Activated CD4-positive, alpha-beta T cell treated with anti-CD3 and anti-CD28 coated beads, Interleukin-2, amount 10 ng/mL, durations not matched to agents 24 days and 14 days (primary cell): ENCODE data around the gene TMEM18. TPM values are rescaled to one million over a fixed set of nuclear protein-coding genes. Genes with fewer than 3 reads are reported as not detected.

Experiments
- DNase-seq: peaks from one replicate; pipeline ENCODE4 v3.0.0; 2022
- H3K27ac Mint-ChIP-seq: one replicate; pipeline ENCODE4 v1.8.0; 2022; ENCODE audit warnings: mild to moderate bottlenecking, mixed read lengths
- H3K27me3 Mint-ChIP-seq: one replicate; pipeline ENCODE4 v1.8.0; 2022; ENCODE audit warnings: mixed read lengths
- H3K36me3 Mint-ChIP-seq: one replicate; pipeline ENCODE4 v1.8.0; 2022; ENCODE audit warnings: low read depth, mild to moderate bottlenecking, mixed read lengths
- H3K4me1 Mint-ChIP-seq: one replicate; pipeline ENCODE4 v1.8.0; 2021; ENCODE audit warnings: mixed read lengths
- H3K4me3 Mint-ChIP-seq: one replicate; pipeline ENCODE4 v1.8.0; 2022; ENCODE audit warnings: mild to moderate bottlenecking, moderate library complexity, mixed read lengths
- H3K9me3 Mint-ChIP-seq: one replicate; pipeline ENCODE4 v1.8.0; 2021; ENCODE audit warnings: mixed read lengths
- intact Hi-C: fragments of 100-400 bp; cut with micrococcal nuclease; formaldehyde crosslinking; loops from one replicate; pipeline ENCODE4 v1.15.1; 2023
- total RNA-seq: library from RNA; stranded (reverse); gene quantifications from 2 replicates; pipeline ENCODE4 v1.2.3, GENCODE V29; 2022

The TMEM18 gene
- total RNA-seq, 1 donor from 2014 or later, result 21.5 TPM

DNA sequence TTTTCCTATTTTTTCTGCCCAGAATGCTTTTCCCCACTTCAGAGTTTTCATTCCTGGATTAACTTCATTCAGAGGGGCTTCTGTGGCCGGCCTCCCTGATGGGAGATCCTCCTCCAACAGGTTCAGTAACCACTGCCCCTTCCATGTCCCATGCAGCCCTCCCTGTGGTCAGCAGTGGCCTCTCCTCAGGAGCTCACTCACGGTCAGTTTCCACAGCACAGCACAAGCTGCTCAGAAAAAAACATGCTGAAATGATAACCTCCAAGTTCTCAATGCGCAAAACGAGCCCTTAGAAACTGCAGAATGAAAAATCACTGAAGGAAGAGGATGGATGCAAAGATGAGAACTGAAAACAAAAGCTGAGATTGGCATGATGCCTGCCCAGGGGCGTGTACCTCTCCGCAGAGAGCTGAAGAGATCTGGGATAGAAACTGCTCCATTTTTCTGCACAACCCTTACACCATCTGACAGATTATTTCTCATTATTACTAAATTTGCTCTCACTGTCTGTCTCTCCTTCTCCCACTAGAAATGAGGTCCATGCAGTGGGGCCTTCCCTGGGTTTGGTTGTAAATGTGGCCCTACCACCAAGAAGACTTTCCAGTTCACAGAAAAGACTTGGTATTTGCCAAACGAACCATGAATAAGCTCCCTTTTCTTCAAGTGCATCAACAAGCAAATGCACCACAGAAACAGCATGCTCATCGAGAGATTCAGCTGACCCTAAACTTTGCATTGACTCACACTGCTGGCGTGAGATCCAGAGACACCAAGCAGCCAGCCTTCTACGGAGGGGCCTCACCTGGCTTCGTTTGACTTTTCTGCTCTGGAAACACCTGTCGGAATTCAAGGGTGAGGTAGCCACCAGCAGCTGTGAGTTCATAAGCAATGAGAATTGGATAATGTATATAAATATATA, 51.5 kb downstream of the TMEM18 start:
- Mint-ChIP-seq H3K27me3 (no peaks in the 10 kb centered on the region), H3K36me3 (no peaks in the 10 kb centered on the region), H3K27ac (no peak overlapping the region), H3K4me3 (no peak overlapping the region), H3K9me3 (no peaks in the 10 kb centered on the region), H3K4me1 (no peaks in the 10 kb centered on the region)
- no peak for DNase-seq
- intact Hi-C loops, result no loop called here

DNA sequence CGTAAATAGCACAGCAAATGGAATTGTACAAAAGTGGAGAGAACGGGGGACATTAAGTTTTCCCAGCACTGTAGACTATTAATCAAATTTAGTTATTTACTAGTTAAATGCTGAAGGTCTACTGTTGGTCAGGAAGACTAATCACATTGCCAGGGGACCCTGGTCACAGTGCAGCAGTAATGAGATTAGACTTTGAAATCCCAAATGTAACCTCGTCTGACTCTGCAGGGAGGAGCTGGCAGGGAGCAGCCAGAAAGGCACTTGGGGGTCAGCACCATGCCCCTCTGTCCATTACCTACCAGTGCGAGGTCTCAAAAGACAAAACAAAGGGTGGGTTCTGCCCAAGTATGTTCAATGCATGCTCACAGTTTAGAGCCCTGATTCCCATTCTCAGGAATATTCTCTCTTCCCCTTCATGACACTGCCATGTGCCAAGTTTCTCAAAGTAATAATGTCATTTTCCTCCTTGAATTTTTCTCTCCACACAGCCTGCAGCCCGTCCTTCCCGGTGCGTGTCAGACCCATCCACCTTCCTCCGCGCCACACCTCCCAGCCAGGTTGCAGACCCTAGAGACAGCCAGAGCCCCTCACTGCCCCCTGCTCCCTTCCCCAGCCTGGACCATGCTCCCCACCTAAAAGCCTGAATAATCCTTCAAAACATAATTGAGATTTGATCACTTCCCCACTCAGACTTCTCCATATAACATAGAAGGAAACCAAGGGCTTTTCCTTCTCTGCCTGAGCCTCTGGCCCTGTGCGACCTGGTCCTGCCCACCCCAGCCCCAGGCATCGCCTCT, 52.5 kb downstream of the TMEM18 start:
- intact Hi-C loops, result no loop called here
- no peaks in the 10 kb centered on the region for H3K36me3 Mint-ChIP-seq
- H3K9me3 Mint-ChIP-seq, result no peaks in the 10 kb centered on the region
- H3K27me3 Mint-ChIP-seq, result no peaks in the 10 kb centered on the region
- no peak overlapping the region for H3K4me3 Mint-ChIP-seq
- peak; percentile 40 for DNase-seq
- H3K4me1 Mint-ChIP-seq, result no peaks in the 10 kb centered on the region
- H3K27ac Mint-ChIP-seq, result no peak overlapping the region

DNA sequence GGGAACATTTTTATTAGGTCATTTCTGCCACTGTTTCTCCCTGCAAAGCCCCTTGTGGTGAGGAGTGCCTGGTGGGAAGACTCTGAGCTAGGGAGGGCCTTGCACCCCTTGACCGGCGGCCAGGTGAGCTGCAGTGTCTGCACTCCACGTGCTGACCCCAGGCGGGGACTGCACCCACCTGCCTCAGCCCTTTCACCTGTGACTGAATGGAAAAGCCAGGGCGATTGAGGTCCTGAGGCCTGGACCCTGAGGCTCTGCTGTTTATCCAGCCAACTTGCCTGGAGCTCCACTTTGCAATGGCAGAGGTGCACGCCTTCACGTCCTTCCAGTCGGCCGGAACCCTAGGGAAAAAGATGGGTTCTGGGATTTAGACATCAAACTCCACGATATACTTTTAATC, 53.1 kb downstream of the TMEM18 start:
- Mint-ChIP-seq H3K27me3 (no peaks in the 10 kb centered on the region), H3K4me3 (no peak overlapping the region), H3K9me3 (no peaks in the 10 kb centered on the region), H3K36me3 (no peaks in the 10 kb centered on the region), H3K27ac (no peak overlapping the region), H3K4me1 (no peaks in the 10 kb centered on the region)
- intact Hi-C loops, result no loop called here
- DNase-seq, result no peak

DNA sequence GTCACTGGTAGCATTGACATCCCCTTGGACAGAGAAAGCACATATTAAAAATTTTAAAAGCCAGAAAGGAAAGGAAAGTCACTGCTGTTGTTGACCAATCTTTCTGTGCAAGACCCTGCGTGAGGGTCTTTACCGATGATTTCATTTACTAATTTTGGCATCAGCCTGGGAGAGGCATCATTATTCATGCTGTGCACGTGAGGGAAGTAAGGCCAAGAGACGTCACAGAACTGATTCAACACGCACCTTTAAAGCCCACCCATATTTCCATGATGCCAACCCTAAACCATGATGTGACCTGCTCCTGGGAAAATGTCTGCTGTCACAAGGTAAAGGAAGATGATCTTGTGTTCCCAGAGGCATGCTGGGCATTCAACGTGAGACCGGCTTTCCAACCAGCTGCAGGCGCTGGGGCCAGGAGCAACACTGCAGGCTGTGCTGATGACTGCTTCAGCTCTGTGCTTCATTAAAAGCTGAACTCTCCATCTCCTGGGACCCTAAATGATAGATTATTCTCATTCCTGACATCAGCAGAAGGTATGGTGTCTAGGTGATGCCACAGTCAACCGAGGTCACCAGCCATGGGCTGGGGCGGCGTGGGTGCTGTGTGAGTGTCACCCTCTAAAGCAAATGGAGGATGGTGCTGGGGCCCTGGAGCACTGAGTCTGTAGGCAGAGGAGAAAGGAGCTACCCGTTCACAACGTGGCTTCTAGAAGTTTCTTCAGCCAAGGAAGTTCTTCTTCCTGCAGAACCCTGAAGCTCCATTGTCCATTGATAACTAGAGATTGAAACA, 53.9 kb downstream of the TMEM18 start:
- no peak overlapping the region for H3K4me3 Mint-ChIP-seq
- H3K9me3 Mint-ChIP-seq, result no peaks in the 10 kb centered on the region
- H3K4me1 Mint-ChIP-seq, result no peaks in the 10 kb centered on the region
- H3K36me3 Mint-ChIP-seq, result no peaks in the 10 kb centered on the region
- H3K27me3 Mint-ChIP-seq, result no peaks in the 10 kb centered on the region
- intact Hi-C loops, result no loop called here
- H3K27ac Mint-ChIP-seq, result no peak overlapping the region
- DNase-seq, result no peak

- intact Hi-C loops, result no loop called here
Measured at GRCh38 chr2:622357-622756, 54.8 kb downstream of the TMEM18 start.

DNA sequence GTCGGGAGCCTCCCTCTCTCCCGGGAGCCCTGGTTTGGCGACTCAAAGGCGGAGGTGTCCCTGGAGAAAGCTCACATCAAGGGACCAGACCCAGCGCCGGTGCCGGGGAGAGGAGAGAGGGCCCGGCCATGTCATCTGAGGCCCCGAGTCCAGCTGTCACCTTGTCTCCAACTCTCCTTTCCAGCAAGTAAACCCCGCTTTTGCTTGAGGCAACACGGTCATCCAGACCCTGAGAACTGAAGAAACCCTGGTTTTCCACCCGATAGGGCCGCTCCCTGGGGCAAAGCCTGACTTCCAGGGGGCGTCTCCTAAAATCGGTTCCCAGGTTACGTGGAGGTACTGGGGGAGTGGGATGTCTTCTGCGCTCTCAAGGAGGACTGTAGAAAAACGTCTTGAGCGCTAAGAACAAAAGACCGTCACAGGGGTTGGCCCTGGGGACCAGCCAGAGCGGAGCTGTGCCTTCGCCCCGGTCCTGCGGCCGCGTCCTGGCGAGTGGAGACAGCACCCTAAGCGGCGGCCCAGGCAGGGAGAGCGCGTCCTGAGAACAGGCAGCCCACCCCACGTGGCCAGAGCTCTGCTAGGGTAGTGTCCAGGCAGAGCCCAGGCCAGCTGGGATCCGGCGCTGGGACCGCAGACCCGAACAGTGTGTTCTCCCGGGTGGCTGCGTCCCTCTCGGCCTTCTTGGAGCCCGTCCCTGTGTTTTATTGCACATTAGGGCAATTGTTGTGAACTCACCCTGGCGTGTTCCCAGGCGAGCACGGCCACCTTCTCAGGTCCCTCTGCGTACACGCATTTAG, 55.7 kb downstream of the TMEM18 start:
- DNase-seq, result peak; percentile 41
- intact Hi-C loops, result no loop called here

More at GRCh38 chr2:622357-622756, 54.8 kb downstream of the TMEM18 start:
- no peak overlapping the region for H3K27ac Mint-ChIP-seq
- no peak overlapping the region for H3K4me3 Mint-ChIP-seq
- H3K36me3 Mint-ChIP-seq, result no peaks in the 10 kb centered on the region
- no peaks in the 10 kb centered on the region for H3K4me1 Mint-ChIP-seq
- peak; percentile 29 for DNase-seq
- no peaks in the 10 kb centered on the region for H3K27me3 Mint-ChIP-seq
- H3K9me3 Mint-ChIP-seq, result no peaks in the 10 kb centered on the region

DNA sequence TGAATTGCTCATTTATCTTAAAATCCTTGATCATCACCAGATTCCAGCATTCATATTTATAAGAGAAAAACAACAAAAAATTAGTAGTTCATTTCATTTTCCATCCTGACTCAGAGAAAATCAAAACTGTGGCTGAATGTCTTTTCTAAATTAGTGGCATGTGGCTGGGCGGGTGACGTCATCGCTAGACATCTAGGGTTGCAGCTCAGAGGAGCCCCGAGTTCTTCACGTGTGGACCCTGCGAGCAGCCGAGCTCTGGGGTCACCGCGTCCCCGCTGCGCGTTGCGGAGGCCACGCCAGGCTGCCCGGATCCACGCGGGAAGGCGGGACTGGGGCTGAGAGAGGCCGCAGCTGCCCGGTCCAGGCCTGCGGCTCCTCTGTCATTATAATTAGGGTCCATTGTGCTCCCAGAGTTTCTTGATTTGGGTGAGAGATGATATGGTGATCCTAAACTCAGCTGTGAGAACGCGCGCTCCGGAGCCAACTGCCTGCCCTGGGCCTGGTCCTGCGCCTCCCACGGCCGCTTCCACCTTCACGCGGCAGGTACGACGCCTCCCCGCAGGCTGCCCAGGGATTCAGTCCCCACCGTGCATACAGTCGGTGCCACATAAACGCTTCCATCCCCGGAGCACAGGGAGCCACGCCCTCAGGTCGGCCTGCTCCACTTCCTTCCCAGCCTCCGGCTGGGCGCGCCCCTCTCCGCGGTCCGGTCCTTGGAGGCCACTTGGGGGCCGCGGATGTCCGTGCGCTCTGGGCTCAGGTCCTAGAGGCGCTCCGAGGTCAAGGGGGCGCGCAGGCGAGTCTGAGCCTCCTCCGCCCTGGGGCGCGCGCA, 56.5 kb downstream of the TMEM18 start:
- Mint-ChIP-seq H3K27me3 (no peaks in the 10 kb centered on the region), H3K27ac (no peak overlapping the region), H3K9me3 (no peaks in the 10 kb centered on the region), H3K4me3 (no peak overlapping the region), H3K36me3 (no peaks in the 10 kb centered on the region), H3K4me1 (no peaks in the 10 kb centered on the region)
- intact Hi-C loops, result no loop called here
- DNase-seq, result peak; percentile 37

More for the DNA sequence above, 55.7 kb downstream of the TMEM18 start:
- no peaks in the 10 kb centered on the region for H3K36me3 Mint-ChIP-seq
- H3K4me1 Mint-ChIP-seq, result no peaks in the 10 kb centered on the region
- H3K27me3 Mint-ChIP-seq, result no peaks in the 10 kb centered on the region
- H3K4me3 Mint-ChIP-seq, result no peak overlapping the region
- no peaks in the 10 kb centered on the region for H3K9me3 Mint-ChIP-seq
- no peak overlapping the region for H3K27ac Mint-ChIP-seq

- H3K9me3 Mint-ChIP-seq, result no peaks in the 10 kb centered on the region
- intact Hi-C loops, result no loop called here
- H3K27ac Mint-ChIP-seq, result no peak overlapping the region
- no peaks in the 10 kb centered on the region for H3K36me3 Mint-ChIP-seq
- no peak for DNase-seq
- H3K4me3 Mint-ChIP-seq, result no peak overlapping the region
- H3K27me3 Mint-ChIP-seq, result no peaks in the 10 kb centered on the region
- no peaks in the 10 kb centered on the region for H3K4me1 Mint-ChIP-seq
Measured at GRCh38 chr2:620004-620403, 57.2 kb downstream of the TMEM18 start.

GRCh38 chr2:618422-618990, 58.7 kb downstream of the TMEM18 start:
- no peaks in the 10 kb centered on the region for H3K36me3 Mint-ChIP-seq
- intact Hi-C loops, result no loop called here
- no peaks in the 10 kb centered on the region for H3K4me1 Mint-ChIP-seq
- no peaks in the 10 kb centered on the region for H3K9me3 Mint-ChIP-seq
- DNase-seq, result peak; percentile 31
- no peak overlapping the region for H3K27ac Mint-ChIP-seq
- no peaks in the 10 kb centered on the region for H3K27me3 Mint-ChIP-seq
- H3K4me3 Mint-ChIP-seq, result no peak overlapping the region

- no peak overlapping the region for H3K27ac Mint-ChIP-seq
Measured at GRCh38 chr2:618005-618404, 59.2 kb downstream of the TMEM18 start.

More at GRCh38 chr2:618005-618404, 59.2 kb downstream of the TMEM18 start:
- H3K9me3 Mint-ChIP-seq, result no peaks in the 10 kb centered on the region
- no peak overlapping the region for H3K4me3 Mint-ChIP-seq
- intact Hi-C loops, result no loop called here
- no peaks in the 10 kb centered on the region for H3K27me3 Mint-ChIP-seq
- H3K36me3 Mint-ChIP-seq, result no peaks in the 10 kb centered on the region
- DNase-seq, result no peak
- H3K4me1 Mint-ChIP-seq, result no peaks in the 10 kb centered on the region
